ENCODE measurements around the gene UNC13A.
"Not testable (repeated sequence)": the region's sequence is repeated elsewhere in the genome, so short reads cannot be mapped to it uniquely, and the experiment has no call there.

DNA sequence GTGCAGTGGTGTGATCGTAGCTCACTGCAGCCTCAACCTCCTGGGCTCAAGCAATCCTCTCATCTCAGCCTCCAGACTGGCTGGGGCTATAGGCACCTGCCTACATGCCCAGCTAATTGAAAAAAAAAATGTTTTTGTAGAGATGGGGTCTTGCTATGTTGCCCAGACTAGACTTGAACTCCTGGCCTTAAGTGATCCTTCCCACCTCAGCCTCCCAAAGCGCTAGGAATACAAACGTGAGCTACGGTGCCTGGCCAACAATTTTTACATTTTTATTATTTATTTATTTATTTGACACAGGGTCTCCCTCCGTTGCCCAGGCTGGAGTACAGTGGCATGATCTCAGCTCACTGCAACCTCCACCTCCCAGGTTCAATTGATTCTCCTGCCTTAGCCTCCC lies 117.9 kb downstream of the UNC13A start:
- TF ChIP-seq, protein P1, sequence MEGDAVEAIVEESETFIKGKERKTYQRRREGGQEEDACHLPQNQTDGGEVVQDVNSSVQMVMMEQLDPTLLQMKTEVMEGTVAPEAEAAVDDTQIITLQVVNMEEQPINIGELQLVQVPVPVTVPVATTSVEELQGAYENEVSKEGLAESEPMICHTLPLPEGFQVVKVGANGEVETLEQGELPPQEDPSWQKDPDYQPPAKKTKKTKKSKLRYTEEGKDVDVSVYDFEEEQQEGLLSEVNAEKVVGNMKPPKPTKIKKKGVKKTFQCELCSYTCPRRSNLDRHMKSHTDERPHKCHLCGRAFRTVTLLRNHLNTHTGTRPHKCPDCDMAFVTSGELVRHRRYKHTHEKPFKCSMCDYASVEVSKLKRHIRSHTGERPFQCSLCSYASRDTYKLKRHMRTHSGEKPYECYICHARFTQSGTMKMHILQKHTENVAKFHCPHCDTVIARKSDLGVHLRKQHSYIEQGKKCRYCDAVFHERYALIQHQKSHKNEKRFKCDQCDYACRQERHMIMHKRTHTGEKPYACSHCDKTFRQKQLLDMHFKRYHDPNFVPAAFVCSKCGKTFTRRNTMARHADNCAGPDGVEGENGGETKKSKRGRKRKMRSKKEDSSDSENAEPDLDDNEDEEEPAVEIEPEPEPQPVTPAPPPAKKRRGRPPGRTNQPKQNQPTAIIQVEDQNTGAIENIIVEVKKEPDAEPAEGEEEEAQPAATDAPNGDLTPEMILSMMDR (IDR thresholded peaks at IDR 0.05) = not testable (repeated sequence)
- not testable (repeated sequence) for TF ChIP-seq POLR2AphosphoS5, POLR2A, EP300 (IDR thresholded peaks at IDR 0.05)

All from suprapubic skin (tissue), 4 donors.